Breast epithelium (tissue), 4 donors: ENCODE data around the gene HNF4A. TPM values are rescaled to one million over a fixed set of nuclear protein-coding genes. Genes with fewer than 3 reads are reported as not detected.

ENCODE experiments used
- DNase-seq, 2 donors: peaks; one replicate each; pipeline ENCODE4 v3.0.0-alpha.2; 2019; ENCODE audit warnings: low spot score in 2 of 2
- H3K27ac ChIP-seq, 2 donors: fragments of 200-600 bp; sonication (generic) in 1 of 2; one replicate each; pipeline ENCODE4 v1.5.1; 2016 to 2019; ENCODE audit warnings: mild to moderate bottlenecking in 1 of 2
- H3K27me3 ChIP-seq, 2 donors: fragments of 200-600 bp; sonication (generic) in 1 of 2; one replicate each; pipeline versions ENCODE4 v1.5.1 to v1.6.0; 2017 to 2019; ENCODE audit warnings: control low read depth in 1 of 2, mild to moderate bottlenecking in 1 of 2
- H3K36me3 ChIP-seq: fragments of 200-600 bp; one replicate; pipeline ENCODE4 v1.5.1; 2019
- H3K4me1 ChIP-seq, 2 donors: fragments of 200-600 bp; sonication (generic); one replicate each; pipeline ENCODE4 v1.5.1; 2016 to 2019; ENCODE audit warnings: control low read depth in 1 of 2
- H3K4me3 ChIP-seq, 3 donors: fragments of 200-600 bp; sonication (generic); 1 replicate in 2 of 3; 2 replicates in 1 of 3; pipeline ENCODE4 v1.5.1; 2016 to 2019; ENCODE audit warnings: mild to moderate bottlenecking in 3 of 3, moderate library complexity in 2 of 3
- H3K9me3 ChIP-seq, 2 donors: fragments of 200-600 bp; sonication (generic) in 1 of 2; one replicate each; pipeline ENCODE4 v1.5.1; 2016 to 2019; ENCODE audit warnings: control low read depth in 1 of 2
- CTCF ChIP-seq, 3 donors: fragments of 450-650 bp; IDR thresholded peaks; one replicate each; pipeline ENCODE4 v1.5.1; 2016 to 2017; ENCODE audit warnings: antibody characterized with exemption in 3 of 3, mild to moderate bottlenecking in 3 of 3, moderate library complexity in 3 of 3
- POLR2A ChIP-seq: fragments of 450-650 bp; IDR thresholded peaks from one replicate; pipeline ENCODE4 v1.6.1; 2016; ENCODE audit warnings: antibody characterized with exemption, mild to moderate bottlenecking, moderate library complexity
- POLR2AphosphoS5 ChIP-seq, 3 donors: sonication (generic); formaldehyde crosslinking; IDR thresholded peaks; one replicate each; pipeline ENCODE4 v1.6.1; 2017; ENCODE audit warnings: antibody characterized with exemption in 3 of 3
- intact Hi-C: fragments of 100-400 bp; cut with DNase I; formaldehyde crosslinking; loops from one replicate; pipeline ENCODE4 v1.15.1; 2023; ENCODE audit warnings: low total_unique reads
- total RNA-seq, 3 donors: library from RNA; depleted of rRNA; stranded (reverse); fragments of >200 nt; gene quantifications; one replicate each; pipeline ENCODE4 v1.1.0, GENCODE V29; 2016

The HNF4A gene
- total RNA-seq, 3 donors from 2014 or later: 1.6 TPM; not detected in 2

GRCh38 chr20:44450903-44451450 lies 95.5 kb downstream of the HNF4A start:
- intact Hi-C loops: no loop called here
- H3K36me3 ChIP-seq: no peaks in the 10 kb centered on the region
- no peaks in the 10 kb centered on the region for H3K9me3 ChIP-seq
- H3K27me3 ChIP-seq: no peaks in the 10 kb centered on the region
- H3K4me1 ChIP-seq: no peaks in the 10 kb centered on the region
- TF ChIP-seq POLR2A (no peak), CTCF (IDR thresholded peaks at IDR 0.05) (no peak), POLR2AphosphoS5 (IDR thresholded peaks at IDR 0.05) (no peak)
- DNase-seq: no peak
- H3K4me3 ChIP-seq: no peak overlapping the region
- no peak overlapping the region for H3K27ac ChIP-seq

GRCh38 chr20:44454306-44454963 lies 98.9 kb downstream of the HNF4A start:
- intact Hi-C loops: no loop called here
- Histone ChIP-seq H3K9me3 (no peaks in the 10 kb centered on the region), H3K4me3 (no peak overlapping the region), H3K36me3 (no peaks in the 10 kb centered on the region), H3K27ac (no peak overlapping the region), H3K4me1 (no peaks in the 10 kb centered on the region), H3K27me3 (no peaks in the 10 kb centered on the region)
- TF ChIP-seq POLR2AphosphoS5 (IDR thresholded peaks at IDR 0.05): no peak
- no peak for TF ChIP-seq POLR2A
- no peak for TF ChIP-seq CTCF (IDR thresholded peaks at IDR 0.05)
- DNase-seq: no peak

- Histone ChIP-seq H3K4me1 (no peaks in the 10 kb centered on the region), H3K27ac (no peak overlapping the region), H3K4me3 (no peak overlapping the region), H3K9me3 (no peaks in the 10 kb centered on the region), H3K27me3 (no peaks in the 10 kb centered on the region), H3K36me3 (no peaks in the 10 kb centered on the region)
- TF ChIP-seq CTCF (IDR thresholded peaks at IDR 0.05): no peak
- TF ChIP-seq POLR2AphosphoS5 (IDR thresholded peaks at IDR 0.05): no peak
- no peak for TF ChIP-seq POLR2A
- DNase-seq: no peak
- intact Hi-C loops: no loop called here
These were observed 99.6 kb downstream of the HNF4A start for GRCh38 chr20:44455126-44455525.

- DNase-seq: no peak
- Histone ChIP-seq H3K36me3 (no peaks in the 10 kb centered on the region), H3K27ac (no peak overlapping the region), H3K9me3 (no peaks in the 10 kb centered on the region), H3K27me3 (no peaks in the 10 kb centered on the region), H3K4me1 (no peaks in the 10 kb centered on the region), H3K4me3 (no peak overlapping the region)
- TF ChIP-seq POLR2AphosphoS5 (IDR thresholded peaks at IDR 0.05) (no peak), CTCF (IDR thresholded peaks at IDR 0.05) (no peak), POLR2A (no peak)
- intact Hi-C loops: no loop called here
These were observed 101.1 kb downstream of the HNF4A start for GRCh38 chr20:44456611-44457010.

GRCh38 chr20:44457016-44457415 lies 101.5 kb downstream of the HNF4A start:
- DNase-seq: no peak
- TF ChIP-seq CTCF (IDR thresholded peaks at IDR 0.05) (no peak), POLR2A (no peak), POLR2AphosphoS5 (IDR thresholded peaks at IDR 0.05) (no peak)
- Histone ChIP-seq H3K9me3 (no peaks in the 10 kb centered on the region), H3K36me3 (no peaks in the 10 kb centered on the region), H3K4me3 (no peak overlapping the region), H3K4me1 (no peaks in the 10 kb centered on the region), H3K27ac (no peak overlapping the region), H3K27me3 (no peaks in the 10 kb centered on the region)
- intact Hi-C loops: no loop called here
